ENCODE results near the gene NALCN. TPM values are rescaled to one million over a fixed set of nuclear protein-coding genes. Genes with fewer than 3 reads are reported as not detected.

Gene NALCN
- total and polyA plus RNA-seq, 2 donors (not counting 1 experiment from before 2014, with no cell fraction given) = 1.5 to 2.7 TPM

DNA sequence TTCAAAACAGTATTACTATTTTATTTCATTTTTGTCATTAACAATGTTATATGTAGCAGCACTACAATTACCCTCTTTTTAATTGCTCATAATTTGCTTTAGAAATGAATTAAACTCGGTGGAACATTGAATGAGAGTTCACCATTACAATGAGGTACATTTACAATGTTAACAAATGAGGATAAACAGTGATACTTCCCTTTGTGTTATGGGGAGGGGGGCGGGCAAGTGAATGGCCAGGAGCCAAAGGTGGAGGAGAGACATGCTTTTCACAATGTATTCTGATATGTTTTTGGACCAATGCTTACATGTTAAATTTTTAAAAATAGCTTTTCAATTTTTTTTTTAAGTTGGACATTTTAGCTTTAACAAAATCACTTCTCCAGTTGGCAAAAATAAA lies 34.2 kb downstream of the NALCN start:
- Histone ChIP-seq H3K27ac (ENCODE audit: insufficient read depth, low read length) (no peak overlapping the region), H3K4me1 (ENCODE audit: control insufficient read depth, extremely low read depth, insufficient read depth, low read length) (no peaks in the 10 kb centered on the region), H3K9me3 (ENCODE audit: control insufficient read depth, insufficient read depth, low read depth, low read length) (no peaks in the 10 kb centered on the region), H3K4me2 (ENCODE audit: extremely low read depth, insufficient read depth, low read length) (no peak overlapping the region), H2AFZ (ENCODE audit: low read length) (no peak overlapping the region), H3K27me3 (ENCODE audit: control insufficient read depth, insufficient read depth, low read length) (no peaks in the 10 kb centered on the region), H3K9ac (ENCODE audit: insufficient read depth, low read length) (no peak overlapping the region), H4K20me1 (ENCODE audit: control insufficient read depth, extremely low read depth, insufficient read depth, low read length) (no peaks in the 10 kb centered on the region), H3K79me2 (ENCODE audit: control insufficient read depth, insufficient read depth, low read length) (no peaks in the 10 kb centered on the region), H3K4me3 (replicated peaks in 1 of 4; ENCODE audit: control extremely low read depth in 1 of 4, insufficient read depth in 1 of 4, low read depth in 3 of 4, low read length in 4 of 4) (no peak overlapping the region), H3K36me3 (ENCODE audit: control insufficient read depth, insufficient read depth, low read length) (no peaks in the 10 kb centered on the region)
- no peak for TF ChIP-seq EZH2 (IDR thresholded peaks at IDR 0.05; ENCODE audit: low read length, missing control alignments)
- TF ChIP-seq, protein P1, sequence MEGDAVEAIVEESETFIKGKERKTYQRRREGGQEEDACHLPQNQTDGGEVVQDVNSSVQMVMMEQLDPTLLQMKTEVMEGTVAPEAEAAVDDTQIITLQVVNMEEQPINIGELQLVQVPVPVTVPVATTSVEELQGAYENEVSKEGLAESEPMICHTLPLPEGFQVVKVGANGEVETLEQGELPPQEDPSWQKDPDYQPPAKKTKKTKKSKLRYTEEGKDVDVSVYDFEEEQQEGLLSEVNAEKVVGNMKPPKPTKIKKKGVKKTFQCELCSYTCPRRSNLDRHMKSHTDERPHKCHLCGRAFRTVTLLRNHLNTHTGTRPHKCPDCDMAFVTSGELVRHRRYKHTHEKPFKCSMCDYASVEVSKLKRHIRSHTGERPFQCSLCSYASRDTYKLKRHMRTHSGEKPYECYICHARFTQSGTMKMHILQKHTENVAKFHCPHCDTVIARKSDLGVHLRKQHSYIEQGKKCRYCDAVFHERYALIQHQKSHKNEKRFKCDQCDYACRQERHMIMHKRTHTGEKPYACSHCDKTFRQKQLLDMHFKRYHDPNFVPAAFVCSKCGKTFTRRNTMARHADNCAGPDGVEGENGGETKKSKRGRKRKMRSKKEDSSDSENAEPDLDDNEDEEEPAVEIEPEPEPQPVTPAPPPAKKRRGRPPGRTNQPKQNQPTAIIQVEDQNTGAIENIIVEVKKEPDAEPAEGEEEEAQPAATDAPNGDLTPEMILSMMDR (conservative IDR thresholded peaks at IDR 0.05 in 1 of 2, IDR thresholded peaks at IDR 0.05 in 1 of 2; ENCODE audit: low read depth in 1 of 2, low read length in 2 of 2) = no peak
- no peak for DNase-seq (ENCODE audit: low read depth in 2 of 2)

DNA sequence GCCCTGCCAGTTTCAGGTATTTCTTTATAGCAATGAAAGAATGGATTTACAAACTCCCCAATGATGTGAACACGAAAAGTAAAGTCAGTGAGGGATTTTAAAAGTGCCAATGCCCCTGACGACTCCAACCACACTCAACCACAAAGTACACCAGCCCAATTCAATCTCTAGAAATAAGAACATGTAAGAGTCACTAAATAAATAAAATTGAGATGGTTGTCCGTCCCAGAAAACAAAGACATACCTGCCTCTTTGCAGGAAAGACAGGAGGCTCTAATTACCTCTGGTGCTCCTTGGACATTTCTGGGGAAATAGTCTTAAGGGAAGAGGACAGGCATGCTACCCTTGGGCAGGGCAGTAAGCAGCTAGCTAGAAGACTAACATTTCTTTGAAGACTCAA lies 55.8 kb downstream of the NALCN start:
- TF ChIP-seq, protein P1 (conservative IDR thresholded peaks at IDR 0.05 in 1 of 2, IDR thresholded peaks at IDR 0.05 in 1 of 2; ENCODE audit: low read depth in 1 of 2, low read length in 2 of 2) = no peak
- TF ChIP-seq EZH2 (IDR thresholded peaks at IDR 0.05; ENCODE audit: low read length, missing control alignments) = no peak
- no peaks in the 10 kb centered on the region for H3K4me1 ChIP-seq (ENCODE audit: control insufficient read depth, extremely low read depth, insufficient read depth, low read length)
- no peaks in the 10 kb centered on the region for H4K20me1 ChIP-seq (ENCODE audit: control insufficient read depth, extremely low read depth, insufficient read depth, low read length)
- H3K4me2 ChIP-seq (ENCODE audit: extremely low read depth, insufficient read depth, low read length) = no peak overlapping the region
- no peaks in the 10 kb centered on the region for H3K36me3 ChIP-seq (ENCODE audit: control insufficient read depth, insufficient read depth, low read length)
- H3K9ac ChIP-seq (ENCODE audit: insufficient read depth, low read length) = no peak overlapping the region
- DNase-seq (ENCODE audit: low read depth in 2 of 2) = no peak
- no peaks in the 10 kb centered on the region for H3K9me3 ChIP-seq (ENCODE audit: control insufficient read depth, insufficient read depth, low read depth, low read length)
- no peak overlapping the region for H2AFZ ChIP-seq (ENCODE audit: low read length)
- no peaks in the 10 kb centered on the region for H3K79me2 ChIP-seq (ENCODE audit: control insufficient read depth, insufficient read depth, low read length)
- no peak overlapping the region for H3K27ac ChIP-seq (ENCODE audit: insufficient read depth, low read length)
- no peak overlapping the region for H3K4me3 ChIP-seq (replicated peaks in 1 of 4; ENCODE audit: control extremely low read depth in 1 of 4, insufficient read depth in 1 of 4, low read depth in 3 of 4, low read length in 4 of 4)
- H3K27me3 ChIP-seq (ENCODE audit: control insufficient read depth, insufficient read depth, low read length) = no peaks in the 10 kb centered on the region

- Histone ChIP-seq H3K4me3 (replicated peaks in 1 of 4; ENCODE audit: control extremely low read depth in 1 of 4, insufficient read depth in 1 of 4, low read depth in 3 of 4, low read length in 4 of 4) (no peak overlapping the region), H3K27ac (ENCODE audit: insufficient read depth, low read length) (no peak overlapping the region), H3K9me3 (ENCODE audit: control insufficient read depth, insufficient read depth, low read depth, low read length) (no peaks in the 10 kb centered on the region), H3K27me3 (ENCODE audit: control insufficient read depth, insufficient read depth, low read length) (no peaks in the 10 kb centered on the region), H2AFZ (ENCODE audit: low read length) (no peak overlapping the region), H3K36me3 (ENCODE audit: control insufficient read depth, insufficient read depth, low read length) (no peaks in the 10 kb centered on the region), H3K4me1 (ENCODE audit: control insufficient read depth, extremely low read depth, insufficient read depth, low read length) (no peaks in the 10 kb centered on the region), H3K4me2 (ENCODE audit: extremely low read depth, insufficient read depth, low read length) (no peak overlapping the region), H4K20me1 (ENCODE audit: control insufficient read depth, extremely low read depth, insufficient read depth, low read length) (no peaks in the 10 kb centered on the region), H3K9ac (ENCODE audit: insufficient read depth, low read length) (no peak overlapping the region), H3K79me2 (ENCODE audit: control insufficient read depth, insufficient read depth, low read length) (no peaks in the 10 kb centered on the region)
- DNase-seq (ENCODE audit: low read depth in 2 of 2) = no peak
- no peak for TF ChIP-seq EZH2 (IDR thresholded peaks at IDR 0.05; ENCODE audit: low read length, missing control alignments)
- TF ChIP-seq, protein P1 (conservative IDR thresholded peaks at IDR 0.05 in 1 of 2, IDR thresholded peaks at IDR 0.05 in 1 of 2; ENCODE audit: low read depth in 1 of 2, low read length in 2 of 2) = no peak
Observed at GRCh38 chr13:101354895-101355294, 61.4 kb downstream of the NALCN start.

Measured in fibroblast of lung (primary cell).